Measurements from ENCODE around the gene AQP11. TPM values are rescaled to one million over a fixed set of nuclear protein-coding genes. Genes with fewer than 3 reads are reported as not detected.

Gene AQP11
- polyA plus RNA-seq, 1 of the 3 experiments (the other 2 are of a cell fraction), result 1.8 TPM

DNA sequence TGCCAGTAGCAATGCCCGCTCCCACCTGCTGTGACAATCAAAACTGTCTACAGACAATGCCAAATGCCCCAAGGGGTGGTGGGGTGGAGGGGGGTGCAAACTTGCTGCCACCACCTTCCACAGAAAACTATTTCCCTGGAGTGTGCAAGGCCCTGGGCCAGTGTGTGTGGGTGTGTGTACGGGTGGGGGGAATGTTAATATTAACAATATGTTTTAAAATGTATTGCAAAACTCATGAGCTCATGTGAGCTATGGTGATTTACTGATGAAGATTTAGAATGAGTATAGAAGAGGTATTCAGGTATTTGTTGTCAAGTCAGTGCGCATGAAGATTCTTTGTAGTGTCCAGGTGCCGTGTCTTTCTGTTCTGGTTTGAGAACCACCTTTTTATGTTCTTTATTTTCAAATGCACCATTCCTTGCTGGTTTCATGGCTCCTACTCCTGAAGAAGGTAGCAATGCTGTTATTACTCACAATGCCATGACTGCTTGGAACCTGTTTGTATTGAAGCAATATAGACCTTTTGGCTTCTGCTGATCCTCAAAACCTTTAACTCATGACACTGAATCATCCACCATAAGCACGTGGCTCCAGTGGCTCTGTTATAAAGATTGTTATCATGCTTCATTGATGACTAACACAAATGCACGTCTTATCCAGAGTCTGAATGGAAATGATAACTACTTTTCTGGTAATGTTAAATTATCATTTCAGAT lies 29.9 kb upstream of the AQP11 start:
- H3K9ac ChIP-seq, result no peak overlapping the region
- CTCF ChIA-PET, result interaction anchor here (1.2 to 1.8 kb wide), 2 partner anchors 365 to 468 kb away, joined by 3 to 6 read pairs; no protein-coding TSS in a partner anchor
- no peak overlapping the region for H2AFZ ChIP-seq (ENCODE audit: low read depth)
- no peak overlapping the region for H3K4me2 ChIP-seq
- H3F3A ChIP-seq (replicated peaks; ENCODE audit: insufficient read depth), result no peaks in the 10 kb centered on the region
- TF ChIP-seq RXRA (IDR thresholded peaks at IDR 0.05; ENCODE audit: borderline replicate concordance, low read depth), result peak; percentile 34; the same call in 1 of the 2 replicates
- TF ChIP-seq, protein P1, sequence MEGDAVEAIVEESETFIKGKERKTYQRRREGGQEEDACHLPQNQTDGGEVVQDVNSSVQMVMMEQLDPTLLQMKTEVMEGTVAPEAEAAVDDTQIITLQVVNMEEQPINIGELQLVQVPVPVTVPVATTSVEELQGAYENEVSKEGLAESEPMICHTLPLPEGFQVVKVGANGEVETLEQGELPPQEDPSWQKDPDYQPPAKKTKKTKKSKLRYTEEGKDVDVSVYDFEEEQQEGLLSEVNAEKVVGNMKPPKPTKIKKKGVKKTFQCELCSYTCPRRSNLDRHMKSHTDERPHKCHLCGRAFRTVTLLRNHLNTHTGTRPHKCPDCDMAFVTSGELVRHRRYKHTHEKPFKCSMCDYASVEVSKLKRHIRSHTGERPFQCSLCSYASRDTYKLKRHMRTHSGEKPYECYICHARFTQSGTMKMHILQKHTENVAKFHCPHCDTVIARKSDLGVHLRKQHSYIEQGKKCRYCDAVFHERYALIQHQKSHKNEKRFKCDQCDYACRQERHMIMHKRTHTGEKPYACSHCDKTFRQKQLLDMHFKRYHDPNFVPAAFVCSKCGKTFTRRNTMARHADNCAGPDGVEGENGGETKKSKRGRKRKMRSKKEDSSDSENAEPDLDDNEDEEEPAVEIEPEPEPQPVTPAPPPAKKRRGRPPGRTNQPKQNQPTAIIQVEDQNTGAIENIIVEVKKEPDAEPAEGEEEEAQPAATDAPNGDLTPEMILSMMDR (IDR thresholded peaks at IDR 0.05), result no peak
- TF ChIP-seq, protein P2, sequence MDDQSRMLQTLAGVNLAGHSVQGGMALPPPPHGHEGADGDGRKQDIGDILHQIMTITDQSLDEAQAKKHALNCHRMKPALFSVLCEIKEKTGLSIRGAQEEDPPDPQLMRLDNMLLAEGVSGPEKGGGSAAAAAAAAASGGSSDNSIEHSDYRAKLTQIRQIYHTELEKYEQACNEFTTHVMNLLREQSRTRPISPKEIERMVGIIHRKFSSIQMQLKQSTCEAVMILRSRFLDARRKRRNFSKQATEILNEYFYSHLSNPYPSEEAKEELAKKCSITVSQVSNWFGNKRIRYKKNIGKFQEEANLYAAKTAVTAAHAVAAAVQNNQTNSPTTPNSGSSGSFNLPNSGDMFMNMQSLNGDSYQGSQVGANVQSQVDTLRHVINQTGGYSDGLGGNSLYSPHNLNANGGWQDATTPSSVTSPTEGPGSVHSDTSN (IDR thresholded peaks at IDR 0.05), result peak; percentile 67
- TF ChIP-seq TEAD4 (IDR thresholded peaks at IDR 0.05; ENCODE audit: borderline replicate concordance, insufficient read depth), result no peak; the same call in 1 of the 2 replicates
- TF ChIP-seq, protein P3, sequence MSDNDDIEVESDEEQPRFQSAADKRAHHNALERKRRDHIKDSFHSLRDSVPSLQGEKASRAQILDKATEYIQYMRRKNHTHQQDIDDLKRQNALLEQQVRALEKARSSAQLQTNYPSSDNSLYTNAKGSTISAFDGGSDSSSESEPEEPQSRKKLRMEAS (IDR thresholded peaks at IDR 0.05; ENCODE audit: low read depth), result peak; percentile 87
- no peak for TF ChIP-seq RFX5 (IDR thresholded peaks at IDR 0.05; ENCODE audit: low read length)
- TF ChIP-seq, protein P4, sequence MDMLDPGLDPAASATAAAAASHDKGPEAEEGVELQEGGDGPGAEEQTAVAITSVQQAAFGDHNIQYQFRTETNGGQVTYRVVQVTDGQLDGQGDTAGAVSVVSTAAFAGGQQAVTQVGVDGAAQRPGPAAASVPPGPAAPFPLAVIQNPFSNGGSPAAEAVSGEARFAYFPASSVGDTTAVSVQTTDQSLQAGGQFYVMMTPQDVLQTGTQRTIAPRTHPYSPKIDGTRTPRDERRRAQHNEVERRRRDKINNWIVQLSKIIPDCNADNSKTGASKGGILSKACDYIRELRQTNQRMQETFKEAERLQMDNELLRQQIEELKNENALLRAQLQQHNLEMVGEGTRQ (IDR thresholded peaks at IDR 0.05; ENCODE audit: borderline replicate concordance, low read depth, low read length), result no peak
- TF ChIP-seq, protein P5, sequence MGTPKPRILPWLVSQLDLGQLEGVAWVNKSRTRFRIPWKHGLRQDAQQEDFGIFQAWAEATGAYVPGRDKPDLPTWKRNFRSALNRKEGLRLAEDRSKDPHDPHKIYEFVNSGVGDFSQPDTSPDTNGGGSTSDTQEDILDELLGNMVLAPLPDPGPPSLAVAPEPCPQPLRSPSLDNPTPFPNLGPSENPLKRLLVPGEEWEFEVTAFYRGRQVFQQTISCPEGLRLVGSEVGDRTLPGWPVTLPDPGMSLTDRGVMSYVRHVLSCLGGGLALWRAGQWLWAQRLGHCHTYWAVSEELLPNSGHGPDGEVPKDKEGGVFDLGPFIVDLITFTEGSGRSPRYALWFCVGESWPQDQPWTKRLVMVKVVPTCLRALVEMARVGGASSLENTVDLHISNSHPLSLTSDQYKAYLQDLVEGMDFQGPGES (IDR thresholded peaks at IDR 0.05; ENCODE audit: low read depth, low read length), result no peak
- TF ChIP-seq SIN3A (IDR thresholded peaks at IDR 0.05; ENCODE audit: borderline replicate concordance, low read depth, low read length), result no peak
- no peak for TF ChIP-seq CHD2 (IDR thresholded peaks at IDR 0.05; ENCODE audit: low read length, partially characterized antibody)
- peak; percentile 80 for TF ChIP-seq TCF12 (IDR thresholded peaks at IDR 0.05)
- TF ChIP-seq EP300 (IDR thresholded peaks at IDR 0.05; ENCODE audit: borderline replicate concordance in 1 of 2, low read depth in 1 of 2, low read length in 1 of 2), result peak in 1 of 2 experiments; percentile 59; a peak in 2 of 4 replicates
- TF ChIP-seq ELF1 (IDR thresholded peaks at IDR 0.05), result no peak
- TF ChIP-seq POLR2AphosphoS5 (IDR thresholded peaks at IDR 0.05; ENCODE audit: low read depth, low read length), result peak; percentile 32; the same call in 1 of the 2 replicates
- TF ChIP-seq JUND (IDR thresholded peaks at IDR 0.05), result peak; percentile 87
- TF ChIP-seq, protein P6, sequence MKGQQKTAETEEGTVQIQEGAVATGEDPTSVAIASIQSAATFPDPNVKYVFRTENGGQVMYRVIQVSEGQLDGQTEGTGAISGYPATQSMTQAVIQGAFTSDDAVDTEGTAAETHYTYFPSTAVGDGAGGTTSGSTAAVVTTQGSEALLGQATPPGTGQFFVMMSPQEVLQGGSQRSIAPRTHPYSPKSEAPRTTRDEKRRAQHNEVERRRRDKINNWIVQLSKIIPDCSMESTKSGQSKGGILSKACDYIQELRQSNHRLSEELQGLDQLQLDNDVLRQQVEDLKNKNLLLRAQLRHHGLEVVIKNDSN (IDR thresholded peaks at IDR 0.05; ENCODE audit: borderline replicate concordance, low read depth), result peak; percentile 66
- TF ChIP-seq FOSL2 (IDR thresholded peaks at IDR 0.05; ENCODE audit: borderline replicate concordance, low read depth), result peak; percentile 93
- TF ChIP-seq GATA2 (CRISPR knock-in tag; IDR thresholded peaks at IDR 0.05), result no peak
- no peaks in the 10 kb centered on the region for H3K9me2 ChIP-seq
- H3K27me3 ChIP-seq (ENCODE audit: insufficient read depth), result no peaks in the 10 kb centered on the region
- POLR2A ChIA-PET, result no interaction called here
- no peak for DNase-seq
- peaks cover 2% of the 10 kb centered on the region for H3K9me3 ChIP-seq
- peaks cover 0 to 4% of the 10 kb centered on the region in 2 experiments; a peak in 1 of 4 replicates for H3K4me1 ChIP-seq (ENCODE audit: control insufficient read depth in 1 of 2, insufficient read depth in 2 of 2, low read depth in 1 of 2, low read length in 1 of 2)
- WGBS (ENCODE audit: low lambda C conversion rate), result 61% methylated on average over 6 of the region's 6 CpGs
- no peaks in the 10 kb centered on the region for H3K79me2 ChIP-seq (ENCODE audit: insufficient read depth)
- H3K27ac ChIP-seq (ENCODE audit: low read depth in 2 of 2, low read length in 1 of 2), result peak overlapping the region in 1 of 2 experiments; percentile 55; a peak in 2 of 4 replicates
- no peaks in the 10 kb centered on the region for H4K20me1 ChIP-seq (ENCODE audit: insufficient read depth)
- no peak overlapping the region for H3K4me3 ChIP-seq (ENCODE audit: low read depth in 2 of 2, low read length in 1 of 2)
- H3K36me3 ChIP-seq (replicated peaks in 1 of 2; ENCODE audit: control insufficient read depth in 1 of 2, insufficient read depth in 2 of 2, low read length in 1 of 2), result no peaks in the 10 kb centered on the region
